GM20431 (cell line): ENCODE data around the gene TAF1.
"Not testable (repeated sequence)": the region's sequence is repeated elsewhere in the genome, so short reads cannot be mapped to it uniquely, and the experiment has no call there.

Source experiments
- in situ Hi-C: fragments of 300-500 bp; cut with MseI, MboI; formaldehyde crosslinking; loops from one replicate; pipeline ENCODE4 v1.15.0; 2020; ENCODE audit warnings: low sequenced_read_pairs; ENCODE audit not compliant: unreplicated experiment

The TAF1 gene

GRCh38 chrX:71365875-71366673 is at the start of gene TAF1:
TSS of gene TAF1 (plus strand) at chrX:71366357. CDS start at chrX:71366375, 18 bp downstream.
- in situ Hi-C loops = no loop called here

- in situ Hi-C loops = not testable (repeated sequence)
Observed at GRCh38 chrX:71316959-71317358, 49.2 kb upstream of the TAF1 start.

GRCh38 chrX:71320126-71320525 is 46.0 kb upstream of the TAF1 start:
- in situ Hi-C loops = no loop called here

GRCh38 chrX:71321731-71322130 is 44.4 kb upstream of the TAF1 start:
- in situ Hi-C loops = no loop called here

- in situ Hi-C loops = not testable (repeated sequence)
Observed at GRCh38 chrX:71324452-71324851, 41.7 kb upstream of the TAF1 start.

GRCh38 chrX:71326394-71326793 is 39.8 kb upstream of the TAF1 start:
- in situ Hi-C loops = no loop called here

GRCh38 chrX:71349151-71349665 is 16.9 kb upstream of the TAF1 start:
- in situ Hi-C loops = not testable (repeated sequence)

- in situ Hi-C loops = not testable (repeated sequence)
Observed at GRCh38 chrX:71349867-71350266, 16.3 kb upstream of the TAF1 start.

GRCh38 chrX:71352439-71352838 is 13.7 kb upstream of the TAF1 start:
- in situ Hi-C loops = not testable (repeated sequence)

- in situ Hi-C loops = no loop called here
Observed at GRCh38 chrX:71364221-71364620, 1.9 kb upstream of the TAF1 start.

- in situ Hi-C loops = no loop called here
Observed at GRCh38 chrX:71365356-71365874, 742 bp upstream of the TAF1 start.

- in situ Hi-C loops = no loop called here
Observed at GRCh38 chrX:71366674-71367256, 608 bp downstream of the TAF1 start.

GRCh38 chrX:71367396-71367795 is 1.2 kb downstream of the TAF1 start:
- in situ Hi-C loops = no loop called here

- in situ Hi-C loops = no loop called here
Observed at GRCh38 chrX:71372388-71372787, 6.2 kb downstream of the TAF1 start.

- in situ Hi-C loops = no loop called here
Observed at GRCh38 chrX:71378732-71379131, 12.6 kb downstream of the TAF1 start.

GRCh38 chrX:71391725-71392124 is 25.6 kb downstream of the TAF1 start:
- in situ Hi-C loops = not testable (repeated sequence)

GRCh38 chrX:71393919-71394318 is 27.8 kb downstream of the TAF1 start:
- in situ Hi-C loops = no loop called here

- in situ Hi-C loops = no loop called here
Observed at GRCh38 chrX:71396576-71396975, 30.4 kb downstream of the TAF1 start.

- in situ Hi-C loops = no loop called here
Observed at GRCh38 chrX:71400710-71401109, 34.6 kb downstream of the TAF1 start.

GRCh38 chrX:71416260-71416659 is 50.1 kb downstream of the TAF1 start:
- in situ Hi-C loops = not testable (repeated sequence)

GRCh38 chrX:71420686-71421085 is 54.5 kb downstream of the TAF1 start:
- in situ Hi-C loops = no loop called here
